Lower leg skin (tissue), 4 donors: Measurements from ENCODE around the gene CEP192. TPM values are rescaled to one million over a fixed set of nuclear protein-coding genes. Genes with fewer than 3 reads are reported as not detected.

Experiments used
- DNase-seq, 2 donors: peaks; one replicate each; pipeline ENCODE4 v3.0.0-alpha.2; 2019; ENCODE audit warnings: low spot score in 2 of 2
- H3K4me3 ChIP-seq: fragments of 200-600 bp; sonication (generic); 2 replicates; pipeline ENCODE4 v1.5.1; 2017; ENCODE audit warnings: mild to moderate bottlenecking, low read depth; ENCODE audit not compliant: poor library complexity, severe bottlenecking
- POLR2A ChIP-seq, 2 donors: fragments of 450-650 bp; IDR thresholded peaks; one replicate each; pipeline ENCODE4 v1.6.1; 2016 to 2017; ENCODE audit warnings: antibody characterized with exemption in 2 of 2, mild to moderate bottlenecking in 1 of 2, moderate library complexity in 1 of 2
- WGBS, 2 donors: methylation state at CpG; one replicate each; pipeline ENCODE4 v1.1.5; 2018; 5-methylcytosine and 5-hydroxymethylcytosine counted together
- intact Hi-C: fragments of 100-400 bp; cut with DNase I; formaldehyde crosslinking; loops from one replicate; pipeline ENCODE4 v1.15.0; 2023; ENCODE audit warnings: low total_unique reads
- total RNA-seq, 4 donors: library from RNA; depleted of rRNA; stranded (reverse); fragments of >200 nt; gene quantifications; one replicate each; pipeline ENCODE4 v1.1.0, GENCODE V29; 2016
- TF ChIP-seq, protein P1 (sequence below), 3 donors: fragments of 450-650 bp; IDR thresholded peaks; one replicate each; pipeline ENCODE4 v1.5.1; 2016; ENCODE audit warnings: antibody characterized with exemption in 3 of 3, mild to moderate bottlenecking in 3 of 3, moderate library complexity in 2 of 3

Gene CEP192
- total RNA-seq, 4 donors from 2014 or later: 12.6 to 17.5 (median 14.8) TPM

DNA sequence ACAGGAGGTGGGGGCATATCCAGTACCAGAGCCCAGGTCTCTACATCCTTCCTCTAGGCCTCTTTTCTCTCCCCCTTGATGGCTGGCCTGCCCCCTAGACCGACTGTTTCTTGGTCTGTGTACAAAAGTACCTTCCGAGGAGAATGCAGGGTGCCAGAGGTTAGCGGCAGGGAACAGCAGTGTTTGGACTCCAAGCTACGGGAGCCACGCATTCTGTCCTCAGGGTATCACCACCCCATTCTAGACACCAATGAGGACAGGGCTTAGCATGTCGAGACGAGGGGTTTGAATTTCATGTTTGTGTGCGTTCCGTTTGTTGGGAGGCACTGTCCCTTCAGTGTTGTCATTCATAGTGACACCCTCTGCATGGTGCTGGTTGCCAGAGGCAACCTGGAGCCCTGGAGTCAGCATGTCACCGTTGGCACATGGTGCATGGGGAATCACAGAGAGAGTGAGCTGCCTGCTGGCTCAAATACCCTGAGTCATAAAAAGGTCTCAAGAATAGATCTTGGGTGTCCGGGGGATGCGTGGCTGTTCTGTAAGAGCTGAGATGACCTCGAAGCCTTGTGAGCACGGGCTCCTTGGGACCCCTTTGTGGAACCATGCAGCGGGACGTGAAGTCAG, 170.2 kb downstream of the CEP192 start:
- intact Hi-C loops: no loop called here
- DNase-seq: no peak
- no peak overlapping the region for H3K4me3 ChIP-seq
- TF ChIP-seq POLR2A (IDR thresholded peaks at IDR 0.05): no peak
- TF ChIP-seq, protein P1, sequence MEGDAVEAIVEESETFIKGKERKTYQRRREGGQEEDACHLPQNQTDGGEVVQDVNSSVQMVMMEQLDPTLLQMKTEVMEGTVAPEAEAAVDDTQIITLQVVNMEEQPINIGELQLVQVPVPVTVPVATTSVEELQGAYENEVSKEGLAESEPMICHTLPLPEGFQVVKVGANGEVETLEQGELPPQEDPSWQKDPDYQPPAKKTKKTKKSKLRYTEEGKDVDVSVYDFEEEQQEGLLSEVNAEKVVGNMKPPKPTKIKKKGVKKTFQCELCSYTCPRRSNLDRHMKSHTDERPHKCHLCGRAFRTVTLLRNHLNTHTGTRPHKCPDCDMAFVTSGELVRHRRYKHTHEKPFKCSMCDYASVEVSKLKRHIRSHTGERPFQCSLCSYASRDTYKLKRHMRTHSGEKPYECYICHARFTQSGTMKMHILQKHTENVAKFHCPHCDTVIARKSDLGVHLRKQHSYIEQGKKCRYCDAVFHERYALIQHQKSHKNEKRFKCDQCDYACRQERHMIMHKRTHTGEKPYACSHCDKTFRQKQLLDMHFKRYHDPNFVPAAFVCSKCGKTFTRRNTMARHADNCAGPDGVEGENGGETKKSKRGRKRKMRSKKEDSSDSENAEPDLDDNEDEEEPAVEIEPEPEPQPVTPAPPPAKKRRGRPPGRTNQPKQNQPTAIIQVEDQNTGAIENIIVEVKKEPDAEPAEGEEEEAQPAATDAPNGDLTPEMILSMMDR (IDR thresholded peaks at IDR 0.05): no peak
- WGBS, 2 donors: 69 to 76% methylated on average over 16 of the region's 16 CpGs

DNA sequence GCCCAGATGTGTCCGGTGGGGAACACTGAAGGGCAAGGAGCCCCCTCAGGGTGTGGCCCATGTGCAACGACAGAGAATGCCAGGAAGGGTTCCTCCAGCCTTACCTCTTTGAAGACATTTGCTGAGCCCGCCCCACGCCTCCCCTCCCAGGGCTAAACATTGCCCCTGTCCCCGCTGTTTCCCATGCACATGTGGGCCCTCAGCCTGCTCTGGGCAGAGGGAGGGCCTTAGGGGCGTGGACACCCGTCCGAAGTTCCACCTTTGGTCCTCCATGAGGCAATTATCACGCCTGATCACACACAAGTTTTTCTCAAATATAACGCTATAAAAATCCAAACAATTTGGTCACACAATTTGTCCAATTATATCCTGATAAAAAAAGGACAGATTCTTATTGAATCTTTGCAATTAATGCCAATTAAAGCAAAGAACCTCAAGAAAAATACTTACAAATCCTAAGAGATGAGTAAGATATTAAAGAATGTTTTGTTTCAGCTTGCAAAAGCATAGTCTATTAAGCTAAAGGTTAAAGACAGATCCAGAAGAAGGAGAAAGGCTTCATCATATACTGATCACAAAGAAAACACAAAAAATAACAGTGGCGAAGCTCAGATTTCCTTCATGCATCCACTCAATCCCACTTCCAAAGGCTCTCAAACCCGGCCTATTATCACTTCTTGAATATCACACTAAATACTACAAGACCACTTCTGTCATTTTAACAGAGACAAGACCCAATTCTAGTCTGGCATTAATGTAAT, 172.2 kb downstream of the CEP192 start:
- H3K4me3 ChIP-seq: no peak overlapping the region
- intact Hi-C loops: no loop called here
- 85% methylated on average over 12 of the region's 12 CpGs for WGBS, 2 donors
- DNase-seq: no peak
- no peak for TF ChIP-seq POLR2A (IDR thresholded peaks at IDR 0.05)
- TF ChIP-seq, protein P1 (IDR thresholded peaks at IDR 0.05): no peak

DNA sequence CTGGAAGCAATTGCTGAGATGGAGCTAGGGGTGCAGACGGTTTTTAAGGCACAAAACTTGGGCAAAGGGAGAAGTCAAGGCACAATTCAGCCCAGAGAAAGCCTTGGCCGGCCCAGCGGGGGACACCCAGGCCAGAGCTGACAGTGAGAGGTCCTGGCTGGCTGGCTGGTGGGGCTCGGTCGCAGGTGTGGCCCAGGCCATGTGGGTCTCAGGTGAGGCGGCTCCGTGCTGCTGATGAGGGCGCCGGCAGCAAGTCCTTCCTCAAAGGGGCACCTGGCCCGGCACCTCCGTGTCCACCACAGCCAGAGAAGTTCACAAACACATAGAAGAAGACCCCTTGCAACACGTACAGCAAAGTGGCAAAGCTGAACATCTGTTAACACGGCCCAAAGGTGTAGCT, 173.2 kb downstream of the CEP192 start:
- no peak for TF ChIP-seq POLR2A (IDR thresholded peaks at IDR 0.05)
- TF ChIP-seq, protein P1 (IDR thresholded peaks at IDR 0.05): no peak
- no peak overlapping the region for H3K4me3 ChIP-seq
- 84 to 91% methylated on average over 13 of the region's 13 CpGs for WGBS, 2 donors
- DNase-seq: no peak
- intact Hi-C loops: no loop called here

DNA sequence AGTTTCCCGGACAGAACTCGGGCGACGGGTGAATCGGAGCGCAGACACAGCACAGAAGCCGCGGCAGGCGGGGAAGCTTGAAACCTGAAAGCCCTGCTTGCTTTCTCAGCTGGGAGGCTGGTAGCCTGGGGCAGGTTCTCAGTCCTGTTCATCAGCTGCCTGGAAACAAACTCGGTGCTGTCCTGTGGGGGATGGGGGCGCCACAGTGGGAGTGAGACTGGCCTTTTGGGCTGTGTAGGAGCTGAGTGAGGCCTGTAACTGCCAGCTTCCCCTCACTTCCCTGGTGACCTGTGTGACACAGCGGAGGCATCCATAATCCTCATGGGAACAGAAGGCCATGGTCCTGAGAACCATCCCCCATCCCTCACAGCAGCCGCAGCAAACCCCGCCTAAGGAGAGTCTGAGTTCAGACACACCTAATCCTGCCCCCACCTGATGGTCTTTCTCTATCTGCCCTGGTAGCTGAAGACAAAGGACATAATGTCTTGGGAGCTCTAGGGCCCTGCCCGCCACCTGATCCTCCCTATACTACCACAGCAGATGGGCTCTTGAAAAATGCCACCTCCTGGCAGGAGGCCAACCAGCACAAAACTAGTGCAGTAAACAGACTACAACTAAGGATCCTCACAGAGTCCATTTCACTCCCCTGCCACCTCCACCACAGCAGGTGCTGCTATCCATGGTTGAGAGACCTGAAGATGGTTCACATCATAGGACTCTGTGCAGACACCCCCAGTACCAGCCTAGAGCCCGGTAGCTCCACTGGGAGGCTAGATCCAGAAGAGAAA, 174.7 kb downstream of the CEP192 start:
- 89% methylated on average over 16 of the region's 16 CpGs for WGBS, 2 donors
- DNase-seq: no peak
- intact Hi-C loops: no loop called here
- TF ChIP-seq POLR2A (IDR thresholded peaks at IDR 0.05): no peak
- TF ChIP-seq, protein P1 (IDR thresholded peaks at IDR 0.05): no peak
- no peak overlapping the region for H3K4me3 ChIP-seq

DNA sequence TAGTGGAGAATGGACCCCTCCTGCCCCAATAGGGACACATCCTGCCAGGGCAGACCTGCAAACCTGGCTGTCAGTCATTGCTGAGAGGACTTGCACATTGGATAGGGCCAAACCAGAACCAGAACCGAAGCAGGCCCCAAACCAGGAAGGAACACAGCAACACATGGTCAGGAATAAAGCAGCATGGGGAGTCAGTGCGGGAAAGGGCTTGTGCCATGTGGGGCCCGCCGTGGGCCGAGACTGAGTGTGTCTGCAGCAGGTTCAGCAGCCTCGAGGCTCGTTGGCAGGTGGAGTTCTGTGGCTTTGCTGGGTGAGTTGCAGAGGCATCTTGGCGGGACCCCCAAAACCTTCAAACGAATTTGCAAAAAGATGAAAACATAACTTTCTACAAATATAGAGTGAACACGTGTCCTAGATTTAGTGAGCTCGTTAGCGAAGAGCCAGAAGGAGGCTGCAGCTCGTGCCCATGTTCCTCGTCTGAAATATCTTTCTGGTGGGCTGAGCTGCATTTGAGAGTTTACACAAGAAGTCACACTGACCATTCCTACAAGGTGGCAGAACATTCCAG, 182.5 kb downstream of the CEP192 start:
- no peak overlapping the region for H3K4me3 ChIP-seq
- intact Hi-C loops: no loop called here
- TF ChIP-seq, protein P1 (IDR thresholded peaks at IDR 0.05): no peak
- no peak for TF ChIP-seq POLR2A (IDR thresholded peaks at IDR 0.05)
- 84 to 88% methylated on average over 14 of the region's 14 CpGs for WGBS, 2 donors
- no peak for DNase-seq

Other genes starting within 250 kb of the CEP192 start
- gene PTPN2, start 107.1 kb upstream of the CEP192 start, total RNA-seq: 10 to 100 TPM; 26.0 to 53.2 (median 40.4) TPM
- 10 to 100 TPM; 24.1 to 32.2 (median 26.1) TPM for gene SEH1L, start 43.4 kb upstream of the CEP192 start, total RNA-seq
- 10 to 100 TPM in 2 of 4 donors, 1 to 10 TPM in 2; 2.7 to 22.5 (median 10.8) TPM for gene LDLRAD4, start 227.4 kb downstream of the CEP192 start, total RNA-seq